IPS-18a (cell line): ENCODE measurements around the gene CLDN8.

Experiments used
- H3K27ac ChIP-seq: one replicate; pipeline ENCODE4 v1.5.1; 2013; ENCODE audit warnings: low read length
- H3K27me3 ChIP-seq: one replicate; pipeline ENCODE4 v1.6.1; 2013; ENCODE audit warnings: mild to moderate bottlenecking, low read length; ENCODE audit not compliant: control insufficient read depth, insufficient read depth
- H3K36me3 ChIP-seq: one replicate; pipeline ENCODE4 v1.6.1; 2013; ENCODE audit warnings: low read depth, low read length; ENCODE audit not compliant: control insufficient read depth
- H3K4me1 ChIP-seq: one replicate; pipeline ENCODE4 v1.6.1; 2013; ENCODE audit warnings: low read depth, low read length; ENCODE audit not compliant: control insufficient read depth
- H3K4me3 ChIP-seq: one replicate; pipeline ENCODE4 v1.5.1; 2013; ENCODE audit warnings: low read length
- H3K9ac ChIP-seq: one replicate; pipeline ENCODE4 v1.6.1; 2013; ENCODE audit warnings: mild to moderate bottlenecking, low read length, moderate library complexity
- H3K9me3 ChIP-seq: one replicate; pipeline ENCODE4 v1.6.1; 2013; ENCODE audit warnings: low read depth, low read length; ENCODE audit not compliant: control insufficient read depth

CLDN8 gene

DNA sequence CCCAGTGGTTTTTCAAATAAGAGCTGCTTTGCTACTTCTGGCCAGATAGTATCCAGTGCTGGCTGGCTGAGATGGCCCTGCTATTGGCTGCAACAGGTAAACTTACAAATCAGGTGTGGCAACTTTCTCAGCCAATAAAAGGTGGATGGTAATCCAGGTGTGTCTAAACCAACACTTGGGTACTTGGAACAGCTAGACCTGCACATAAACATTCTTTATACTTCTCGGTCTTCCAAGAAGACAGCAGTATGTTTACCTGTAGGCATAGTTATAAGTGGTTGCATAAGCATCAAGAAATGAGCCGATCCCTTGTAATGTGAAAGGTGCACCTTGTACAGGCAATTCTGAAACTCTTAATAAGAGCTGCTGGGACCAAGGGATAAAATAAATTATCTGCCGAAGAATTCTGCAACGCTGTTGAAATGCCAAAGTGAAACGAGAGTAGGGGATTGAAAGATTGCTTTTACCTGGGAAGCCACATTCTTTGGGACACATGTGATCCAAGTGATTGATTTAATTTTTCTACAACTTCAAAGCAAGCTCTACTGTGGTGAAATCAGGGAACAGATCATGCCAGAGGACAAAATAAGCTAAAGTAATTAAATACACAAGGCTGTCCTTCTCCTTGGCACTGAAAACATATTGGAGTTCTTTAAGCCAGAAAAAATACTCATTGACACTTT lies at the start of gene CLDN8:
CLDN8 (minus strand) TSS at position 57 of the 683 bp plus-strand sequence. CDS start 172 bp downstream, outside the sequence.
- no peaks in the 10 kb centered on the region for H3K27me3 ChIP-seq
- no peak within 1 kb of the TSS for H3K27ac ChIP-seq
- H3K9me3 ChIP-seq: no peaks in the 10 kb centered on the region
- no peak within 1 kb of the TSS for H3K9ac ChIP-seq
- no peak within 1 kb of the TSS for H3K4me3 ChIP-seq
- no peaks in the 10 kb centered on the region for H3K4me1 ChIP-seq
- H3K36me3 ChIP-seq: no peaks in the 10 kb centered on the region

GRCh38 chr21:30257773-30258172 lies 41.9 kb upstream of the CLDN8 start:
- Histone ChIP-seq H3K36me3 (no peaks in the 10 kb centered on the region), H3K27ac (no peak overlapping the region), H3K9ac (no peak overlapping the region), H3K4me3 (no peak overlapping the region), H3K27me3 (no peaks in the 10 kb centered on the region), H3K4me1 (no peaks in the 10 kb centered on the region), H3K9me3 (no peaks in the 10 kb centered on the region)

DNA sequence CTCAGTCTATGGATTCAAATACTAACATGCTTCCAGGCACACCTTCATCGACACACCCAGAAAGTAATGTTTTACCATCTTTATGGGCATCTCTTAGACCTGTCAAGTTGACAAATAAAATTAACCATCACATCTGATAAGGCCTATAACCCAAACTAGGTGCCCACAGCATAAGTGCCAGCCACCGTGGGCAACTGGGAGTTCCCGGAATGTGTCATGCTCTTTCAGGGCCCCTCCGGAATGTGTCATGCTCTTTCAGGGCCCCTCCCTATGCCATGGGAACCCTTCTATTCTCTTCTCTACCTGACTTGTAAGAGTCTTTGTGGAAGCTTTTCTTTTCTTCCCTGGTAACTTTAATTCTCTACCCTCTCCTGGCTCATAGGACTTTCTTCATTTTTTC lies 40.2 kb upstream of the CLDN8 start:
- no peak overlapping the region for H3K4me3 ChIP-seq
- no peaks in the 10 kb centered on the region for H3K9me3 ChIP-seq
- H3K9ac ChIP-seq: no peak overlapping the region
- H3K36me3 ChIP-seq: no peaks in the 10 kb centered on the region
- H3K27me3 ChIP-seq: no peaks in the 10 kb centered on the region
- H3K27ac ChIP-seq: no peak overlapping the region
- no peaks in the 10 kb centered on the region for H3K4me1 ChIP-seq

DNA sequence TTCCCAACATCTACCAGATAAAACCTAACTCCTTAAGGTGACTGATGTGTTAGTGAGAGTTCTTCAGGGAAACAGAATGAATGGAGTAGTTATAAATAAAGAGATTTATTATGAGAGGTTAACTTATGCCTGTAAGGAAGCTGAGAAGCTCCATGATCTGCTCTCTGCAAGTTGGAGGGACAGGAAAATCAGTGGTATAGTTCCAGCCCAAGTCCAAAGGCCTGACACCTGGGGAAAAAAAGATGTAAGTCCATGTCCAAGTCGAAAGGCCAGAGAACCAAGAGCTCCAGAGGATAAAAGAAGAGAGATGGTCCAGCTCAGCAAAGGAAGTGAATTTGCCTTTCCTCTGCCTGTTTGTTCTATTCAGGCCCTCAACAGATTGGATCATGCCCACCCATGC lies 39.8 kb upstream of the CLDN8 start:
- Histone ChIP-seq H3K27me3 (no peaks in the 10 kb centered on the region), H3K9me3 (no peaks in the 10 kb centered on the region), H3K27ac (no peak overlapping the region)

GRCh38 chr21:30251781-30252180 lies 35.9 kb upstream of the CLDN8 start:
- H3K36me3 ChIP-seq: no peaks in the 10 kb centered on the region
- no peak overlapping the region for H3K4me3 ChIP-seq
- H3K9me3 ChIP-seq: no peaks in the 10 kb centered on the region
- H3K9ac ChIP-seq: no peak overlapping the region
- no peaks in the 10 kb centered on the region for H3K27me3 ChIP-seq
- no peak overlapping the region for H3K27ac ChIP-seq
- H3K4me1 ChIP-seq: no peaks in the 10 kb centered on the region

More for the DNA sequence above, 39.8 kb upstream of the CLDN8 start:
- H3K4me3 ChIP-seq: no peak overlapping the region
- H3K36me3 ChIP-seq: no peaks in the 10 kb centered on the region
- H3K4me1 ChIP-seq: no peaks in the 10 kb centered on the region
- H3K9ac ChIP-seq: no peak overlapping the region

DNA sequence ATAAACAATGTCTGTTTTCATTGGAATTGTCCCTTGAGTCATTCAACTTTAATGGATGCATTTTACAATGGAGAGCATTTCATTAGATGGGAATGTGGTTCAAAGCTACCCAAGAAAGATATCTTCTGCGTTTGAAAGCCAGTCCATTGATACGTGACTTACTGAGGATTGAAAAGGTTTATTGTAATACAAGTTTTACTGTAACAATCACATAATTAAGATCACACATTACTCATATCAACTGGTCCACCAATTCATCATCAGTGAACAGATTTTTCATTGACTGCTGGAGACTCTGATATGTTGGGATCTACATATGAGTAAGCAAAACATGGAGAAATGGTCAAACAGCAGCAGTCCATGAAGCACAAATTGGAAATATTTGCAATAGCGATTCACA lies 34.0 kb upstream of the CLDN8 start:
- H3K36me3 ChIP-seq: no peaks in the 10 kb centered on the region
- no peak overlapping the region for H3K4me3 ChIP-seq
- no peak overlapping the region for H3K9ac ChIP-seq
- H3K9me3 ChIP-seq: no peaks in the 10 kb centered on the region
- no peak overlapping the region for H3K27ac ChIP-seq
- H3K27me3 ChIP-seq: no peaks in the 10 kb centered on the region
- no peaks in the 10 kb centered on the region for H3K4me1 ChIP-seq

DNA sequence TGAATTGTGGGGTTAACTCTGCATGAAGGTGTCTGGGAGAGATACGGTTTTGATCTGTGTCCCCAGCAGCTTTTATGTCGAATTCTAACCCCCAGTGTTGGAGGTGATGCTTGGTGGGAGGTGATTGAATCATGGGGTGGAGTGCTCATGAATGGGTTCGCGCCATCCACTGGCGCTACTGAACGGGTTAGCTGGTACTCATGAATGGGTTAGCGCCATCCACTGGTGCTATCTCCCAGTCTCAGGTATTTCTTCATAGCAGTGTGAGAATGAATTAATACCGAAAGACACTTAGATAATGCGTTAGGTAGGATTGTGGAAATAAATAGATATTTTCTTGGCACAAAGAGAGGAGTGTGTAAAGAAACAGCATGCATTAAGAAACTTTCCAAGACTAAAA lies 32.9 kb upstream of the CLDN8 start:
- Histone ChIP-seq H3K9me3 (no peaks in the 10 kb centered on the region), H3K4me1 (no peaks in the 10 kb centered on the region), H3K4me3 (no peak overlapping the region), H3K9ac (no peak overlapping the region), H3K27me3 (no peaks in the 10 kb centered on the region), H3K27ac (no peak overlapping the region), H3K36me3 (no peaks in the 10 kb centered on the region)

DNA sequence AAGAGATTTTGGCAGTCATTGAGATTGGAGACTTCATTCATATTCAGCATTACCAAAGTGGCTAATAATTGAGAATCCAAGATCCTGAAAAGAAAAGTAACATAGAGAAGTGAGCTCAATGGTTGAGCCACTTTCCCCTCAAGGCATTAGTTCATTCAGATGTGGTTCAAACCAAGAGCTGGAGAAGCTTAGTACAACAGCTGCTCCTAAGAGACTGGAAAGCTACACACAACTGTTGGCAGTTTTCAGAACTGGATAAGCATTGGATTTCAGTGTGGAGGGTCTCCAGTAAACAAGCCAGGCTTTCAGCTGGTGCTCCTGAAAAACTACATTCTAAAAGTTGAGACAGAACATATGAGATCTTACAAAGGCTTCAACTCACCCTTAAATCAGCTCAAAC lies 29.2 kb upstream of the CLDN8 start:
- H3K27me3 ChIP-seq: no peaks in the 10 kb centered on the region
- H3K4me3 ChIP-seq: no peak overlapping the region
- H3K4me1 ChIP-seq: no peaks in the 10 kb centered on the region
- H3K9ac ChIP-seq: no peak overlapping the region
- H3K27ac ChIP-seq: no peak overlapping the region
- no peaks in the 10 kb centered on the region for H3K36me3 ChIP-seq
- no peaks in the 10 kb centered on the region for H3K9me3 ChIP-seq

DNA sequence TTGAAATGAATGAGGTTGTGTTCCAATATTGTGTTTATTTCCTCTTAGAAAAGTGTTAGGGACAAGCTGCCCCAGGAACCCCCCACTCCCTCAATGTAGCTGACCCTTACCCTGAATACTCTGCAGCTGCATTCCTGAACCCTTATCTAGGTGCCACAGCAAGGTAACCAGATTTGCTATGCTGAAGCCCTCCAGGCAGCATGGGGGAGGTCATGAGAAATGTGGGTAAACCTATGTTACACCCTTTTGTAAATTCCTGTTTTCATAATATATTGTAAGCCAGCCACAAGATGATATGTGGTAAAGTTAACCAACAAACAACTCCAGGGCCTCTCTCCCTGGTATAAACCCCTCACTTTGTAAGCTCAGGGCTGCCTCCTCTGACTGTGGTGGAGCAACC lies 27.8 kb upstream of the CLDN8 start:
- H3K27ac ChIP-seq: no peak overlapping the region
- H3K9ac ChIP-seq: no peak overlapping the region
- H3K9me3 ChIP-seq: no peaks in the 10 kb centered on the region
- H3K27me3 ChIP-seq: no peaks in the 10 kb centered on the region
- no peak overlapping the region for H3K4me3 ChIP-seq
- H3K4me1 ChIP-seq: no peaks in the 10 kb centered on the region
- H3K36me3 ChIP-seq: no peaks in the 10 kb centered on the region

DNA sequence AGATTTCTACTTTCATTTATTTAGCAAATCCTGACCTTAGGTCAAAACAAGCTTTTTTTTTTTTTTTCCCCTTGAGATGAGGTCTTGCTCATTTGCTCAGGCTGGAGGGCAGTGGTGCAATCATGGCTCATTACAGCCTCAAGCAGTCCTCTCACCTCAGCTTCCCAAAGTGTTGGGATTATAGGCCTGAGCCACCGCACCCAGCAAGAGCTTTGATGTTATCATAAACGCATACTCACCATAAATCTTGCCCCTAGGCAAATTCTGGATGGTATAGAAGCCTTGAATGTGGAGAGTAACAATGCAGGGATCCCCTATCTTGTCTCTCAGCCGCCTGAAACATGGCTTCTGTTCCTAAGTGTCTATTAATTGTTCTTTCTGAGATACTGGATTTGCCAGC lies 24.8 kb upstream of the CLDN8 start:
- H3K36me3 ChIP-seq: no peaks in the 10 kb centered on the region
- H3K4me3 ChIP-seq: no peak overlapping the region
- no peaks in the 10 kb centered on the region for H3K9me3 ChIP-seq
- no peaks in the 10 kb centered on the region for H3K4me1 ChIP-seq
- no peak overlapping the region for H3K9ac ChIP-seq
- no peaks in the 10 kb centered on the region for H3K27me3 ChIP-seq
- no peak overlapping the region for H3K27ac ChIP-seq

DNA sequence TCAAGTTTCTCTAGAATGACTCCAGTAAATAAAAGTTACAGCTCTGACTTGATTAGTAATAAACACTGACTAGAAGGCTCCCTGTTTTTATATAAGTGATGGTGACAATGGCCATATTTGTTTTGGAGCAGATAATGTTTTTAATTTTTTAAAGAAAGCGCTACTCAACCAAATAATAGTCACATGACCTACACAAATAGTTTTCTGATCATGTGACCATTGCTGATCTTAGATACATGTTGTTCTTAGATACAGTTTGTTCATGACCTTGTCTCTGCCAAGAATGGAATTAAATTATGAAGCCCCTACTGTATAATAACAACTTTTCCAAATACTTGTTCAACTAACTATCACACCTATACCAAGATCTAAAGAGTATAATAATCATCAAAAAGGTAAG lies 22.3 kb upstream of the CLDN8 start:
- Histone ChIP-seq H3K9me3 (no peaks in the 10 kb centered on the region), H3K36me3 (no peaks in the 10 kb centered on the region), H3K9ac (no peak overlapping the region), H3K4me3 (no peak overlapping the region), H3K27me3 (no peaks in the 10 kb centered on the region), H3K4me1 (no peaks in the 10 kb centered on the region), H3K27ac (no peak overlapping the region)

DNA sequence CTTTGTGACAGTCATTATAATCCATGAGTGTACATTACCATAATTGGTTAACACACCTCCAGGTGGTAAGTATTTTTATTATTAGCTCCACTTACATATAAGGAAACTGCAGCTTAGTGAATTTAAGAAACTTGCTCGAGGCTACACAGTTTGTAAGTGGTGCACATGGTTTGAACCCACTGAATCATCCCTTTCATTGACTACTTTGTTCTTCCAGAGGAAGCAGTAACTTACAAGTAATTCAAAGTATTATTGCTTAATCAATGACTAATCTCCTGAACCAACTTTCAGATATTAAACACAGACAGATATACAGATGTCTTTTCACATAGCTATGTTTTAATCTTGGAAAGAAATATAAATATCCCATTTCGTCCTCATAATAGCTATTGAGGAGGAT lies 18.7 kb upstream of the CLDN8 start:
- H3K4me1 ChIP-seq: no peaks in the 10 kb centered on the region
- H3K9me3 ChIP-seq: no peaks in the 10 kb centered on the region
- H3K27me3 ChIP-seq: no peaks in the 10 kb centered on the region
- H3K27ac ChIP-seq: no peak overlapping the region
- H3K36me3 ChIP-seq: no peaks in the 10 kb centered on the region
- H3K9ac ChIP-seq: no peak overlapping the region
- no peak overlapping the region for H3K4me3 ChIP-seq
